HepG2 (cell line): Measurements from ENCODE around the gene APC2. TPM values are rescaled to one million over a fixed set of nuclear protein-coding genes. Genes with fewer than 3 reads are reported as not detected.
A peak's percentile ranks its signal among the peaks of the same experiment; 100 is the strongest.

Experiments
- AGO2 ChIP-seq: fragments of 200-400 bp; formaldehyde crosslinking; optimal IDR thresholded peaks from 2 replicates; pipeline ENCODE3; 2017; ENCODE audit warnings: mild to moderate bottlenecking, low read depth, low read length, moderate library complexity
- ARNT ChIP-seq: fragments of 450-650 bp; IDR thresholded peaks from 2 replicates; pipeline ENCODE4 v1.6.1; 2017
- KDM2A ChIP-seq: sonication (generic); formaldehyde crosslinking; IDR thresholded peaks from 2 replicates; pipeline ENCODE4 v1.4.0; 2020; ENCODE audit warnings: low read depth, missing genetic modification reagents, borderline replicate concordance
- KDM4B ChIP-seq: sonication (generic); formaldehyde crosslinking; IDR thresholded peaks from 2 replicates; pipeline ENCODE4 v1.4.0; 2020; ENCODE audit warnings: missing genetic modification reagents
- PHF21A ChIP-seq: sonication (generic); formaldehyde crosslinking; IDR thresholded peaks from 2 replicates; pipeline ENCODE4 v1.5.0; 2020; ENCODE audit warnings: mild to moderate bottlenecking, missing genetic modification reagents
- ZNF331 ChIP-seq: sonication (generic); formaldehyde crosslinking; IDR thresholded peaks from 2 replicates; pipeline ENCODE4 v1.4.0; 2020; ENCODE audit warnings: missing genetic modification reagents
- polyA plus RNA-seq, 8 experiments: library from polyadenylated mRNA; depleted of rRNA in 3 of 8; stranded (reverse) in 7 of 8; unstranded in 1 of 8; fragments of >200 nt; fragmentation: Illumina TruSeq in 4 of 8; extraction: Trizol in 4 of 8; gene quantifications; 2 replicates each; pipeline versions ENCODE4 v1.2.1 to v1.2.3, GENCODE V29; 2011 to 2016; ENCODE audit warnings: low read depth in 4 of 8, missing spikeins in 1 of 8, mixed read lengths in 1 of 8; ENCODE audit not compliant: insufficient read depth in 1 of 8
- total RNA-seq, 5 experiments: library from RNA; depleted of rRNA; stranded (reverse); fragments of >200 nt; fragmentation: Illumina TruSeq; extraction: Trizol; gene quantifications; 2 replicates each; pipeline ENCODE4 v1.2.3, GENCODE V29; 2016; ENCODE audit warnings: low read depth in 1 of 5
- TF ChIP-seq, protein P1 (sequence below): sonication (generic); formaldehyde crosslinking; IDR thresholded peaks from 2 replicates; pipeline ENCODE4 v1.5.1; 2020; ENCODE audit warnings: mild to moderate bottlenecking, missing genetic modification reagents, moderate library complexity
- TF ChIP-seq, protein P2 (sequence below): sonication (generic); formaldehyde crosslinking; IDR thresholded peaks from 2 replicates; pipeline ENCODE4 v1.5.0; 2020; ENCODE audit warnings: missing genetic modification reagents, mild to moderate bottlenecking, borderline replicate concordance
- TF ChIP-seq, protein P3 (sequence below): sonication (generic); formaldehyde crosslinking; IDR thresholded peaks from 2 replicates; pipeline ENCODE4 v1.9.0; 2022; ENCODE audit warnings: missing genetic modification reagents, mild to moderate bottlenecking, borderline replicate concordance
- TF ChIP-seq, protein P4 (sequence below): sonication (generic); formaldehyde crosslinking; IDR thresholded peaks from 2 replicates; pipeline ENCODE4 v1.5.0; 2020; ENCODE audit warnings: mild to moderate bottlenecking, missing genetic modification reagents, borderline replicate concordance

The APC2 gene
- total and polyA plus RNA-seq, 2 of the 13 experiments (the other 11 are each of a cell fraction or from before 2014, with no cell fraction given) = 0.08 to 0.22 TPM

- TF ChIP-seq PHF21A (CRISPR knock-in tag) (0 out of 2 replicates have a peak, but pooled peaks have one; percentile 15), ZNF331 (CRISPR knock-in tag) (peak; percentile 2; the same call in 1 of the 2 replicates), KDM4B (CRISPR knock-in tag) (peak; percentile 5; the same call in 1 of the 2 replicates), KDM2A (CRISPR knock-in tag) (0 out of 2 replicates have a peak, but pooled peaks have one; percentile 13), ARNT (no peak), AGO2 (peak; percentile 19)
- TF ChIP-seq, protein P1, sequence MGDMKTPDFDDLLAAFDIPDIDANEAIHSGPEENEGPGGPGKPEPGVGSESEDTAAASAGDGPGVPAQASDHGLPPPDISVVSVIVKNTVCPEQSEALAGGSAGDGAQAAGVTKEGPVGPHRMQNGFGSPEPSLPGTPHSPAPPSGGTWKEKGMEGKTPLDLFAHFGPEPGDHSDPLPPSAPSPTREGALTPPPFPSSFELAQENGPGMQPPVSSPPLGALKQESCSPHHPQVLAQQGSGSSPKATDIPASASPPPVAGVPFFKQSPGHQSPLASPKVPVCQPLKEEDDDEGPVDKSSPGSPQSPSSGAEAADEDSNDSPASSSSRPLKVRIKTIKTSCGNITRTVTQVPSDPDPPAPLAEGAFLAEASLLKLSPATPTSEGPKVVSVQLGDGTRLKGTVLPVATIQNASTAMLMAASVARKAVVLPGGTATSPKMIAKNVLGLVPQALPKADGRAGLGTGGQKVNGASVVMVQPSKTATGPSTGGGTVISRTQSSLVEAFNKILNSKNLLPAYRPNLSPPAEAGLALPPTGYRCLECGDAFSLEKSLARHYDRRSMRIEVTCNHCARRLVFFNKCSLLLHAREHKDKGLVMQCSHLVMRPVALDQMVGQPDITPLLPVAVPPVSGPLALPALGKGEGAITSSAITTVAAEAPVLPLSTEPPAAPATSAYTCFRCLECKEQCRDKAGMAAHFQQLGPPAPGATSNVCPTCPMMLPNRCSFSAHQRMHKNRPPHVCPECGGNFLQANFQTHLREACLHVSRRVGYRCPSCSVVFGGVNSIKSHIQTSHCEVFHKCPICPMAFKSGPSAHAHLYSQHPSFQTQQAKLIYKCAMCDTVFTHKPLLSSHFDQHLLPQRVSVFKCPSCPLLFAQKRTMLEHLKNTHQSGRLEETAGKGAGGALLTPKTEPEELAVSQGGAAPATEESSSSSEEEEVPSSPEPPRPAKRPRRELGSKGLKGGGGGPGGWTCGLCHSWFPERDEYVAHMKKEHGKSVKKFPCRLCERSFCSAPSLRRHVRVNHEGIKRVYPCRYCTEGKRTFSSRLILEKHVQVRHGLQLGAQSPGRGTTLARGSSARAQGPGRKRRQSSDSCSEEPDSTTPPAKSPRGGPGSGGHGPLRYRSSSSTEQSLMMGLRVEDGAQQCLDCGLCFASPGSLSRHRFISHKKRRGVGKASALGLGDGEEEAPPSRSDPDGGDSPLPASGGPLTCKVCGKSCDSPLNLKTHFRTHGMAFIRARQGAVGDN (CRISPR knock-in tag) = peak; percentile 75
- TF ChIP-seq, protein P2, sequence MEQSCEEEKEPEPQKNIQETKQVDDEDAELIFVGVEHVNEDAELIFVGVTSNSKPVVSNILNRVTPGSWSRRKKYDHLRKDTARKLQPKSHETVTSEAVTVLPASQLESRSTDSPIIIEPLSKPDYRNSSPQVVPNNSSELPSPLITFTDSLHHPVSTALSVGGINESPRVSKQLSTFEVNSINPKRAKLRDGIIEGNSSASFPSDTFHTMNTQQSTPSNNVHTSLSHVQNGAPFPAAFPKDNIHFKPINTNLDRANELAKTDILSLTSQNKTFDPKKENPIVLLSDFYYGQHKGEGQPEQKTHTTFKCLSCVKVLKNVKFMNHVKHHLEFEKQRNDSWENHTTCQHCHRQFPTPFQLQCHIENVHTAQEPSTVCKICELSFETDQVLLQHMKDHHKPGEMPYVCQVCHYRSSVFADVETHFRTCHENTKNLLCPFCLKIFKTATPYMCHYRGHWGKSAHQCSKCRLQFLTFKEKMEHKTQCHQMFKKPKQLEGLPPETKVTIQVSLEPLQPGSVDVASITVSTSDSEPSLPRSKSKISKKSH (CRISPR knock-in tag) = 0 out of 2 replicates have a peak, but pooled peaks have one; percentile 26
- TF ChIP-seq, protein P3, sequence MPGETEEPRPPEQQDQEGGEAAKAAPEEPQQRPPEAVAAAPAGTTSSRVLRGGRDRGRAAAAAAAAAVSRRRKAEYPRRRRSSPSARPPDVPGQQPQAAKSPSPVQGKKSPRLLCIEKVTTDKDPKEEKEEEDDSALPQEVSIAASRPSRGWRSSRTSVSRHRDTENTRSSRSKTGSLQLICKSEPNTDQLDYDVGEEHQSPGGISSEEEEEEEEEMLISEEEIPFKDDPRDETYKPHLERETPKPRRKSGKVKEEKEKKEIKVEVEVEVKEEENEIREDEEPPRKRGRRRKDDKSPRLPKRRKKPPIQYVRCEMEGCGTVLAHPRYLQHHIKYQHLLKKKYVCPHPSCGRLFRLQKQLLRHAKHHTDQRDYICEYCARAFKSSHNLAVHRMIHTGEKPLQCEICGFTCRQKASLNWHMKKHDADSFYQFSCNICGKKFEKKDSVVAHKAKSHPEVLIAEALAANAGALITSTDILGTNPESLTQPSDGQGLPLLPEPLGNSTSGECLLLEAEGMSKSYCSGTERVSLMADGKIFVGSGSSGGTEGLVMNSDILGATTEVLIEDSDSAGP (CRISPR knock-in tag) = peak; percentile 45; the same call in 1 of the 2 replicates
- TF ChIP-seq, protein P4, sequence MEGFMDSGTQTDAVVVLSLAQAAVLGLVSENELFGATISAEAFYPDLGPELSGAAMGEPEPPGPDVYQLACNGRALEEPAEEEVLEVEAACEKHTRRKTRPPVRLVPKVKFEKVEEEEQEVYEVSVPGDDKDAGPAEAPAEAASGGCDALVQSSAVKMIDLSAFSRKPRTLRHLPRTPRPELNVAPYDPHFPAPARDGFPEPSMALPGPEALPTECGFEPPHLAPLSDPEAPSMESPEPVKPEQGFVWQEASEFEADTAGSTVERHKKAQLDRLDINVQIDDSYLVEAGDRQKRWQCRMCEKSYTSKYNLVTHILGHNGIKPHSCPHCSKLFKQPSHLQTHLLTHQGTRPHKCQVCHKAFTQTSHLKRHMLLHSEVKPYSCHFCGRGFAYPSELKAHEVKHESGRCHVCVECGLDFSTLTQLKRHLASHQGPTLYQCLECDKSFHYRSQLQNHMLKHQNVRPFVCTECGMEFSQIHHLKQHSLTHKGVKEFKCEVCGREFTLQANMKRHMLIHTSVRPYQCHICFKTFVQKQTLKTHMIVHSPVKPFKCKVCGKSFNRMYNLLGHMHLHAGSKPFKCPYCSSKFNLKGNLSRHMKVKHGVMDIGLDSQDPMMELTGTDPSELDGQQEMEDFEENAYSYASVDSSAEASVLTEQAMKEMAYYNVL (CRISPR knock-in tag) = no peak
- TF ChIP-seq, all 625 proteins: peak for 15
Measured at GRCh38 chr19:1481224-1481892, 31.4 kb downstream of the APC2 start (continued).
